HCT116 (cell line): Measurements from ENCODE around the gene ANAPC2. TPM values are rescaled to one million over a fixed set of nuclear protein-coding genes. Genes with fewer than 3 reads are reported as not detected.

ENCODE experiments used
- ATAC-seq: fragments of 200-7000 bp; cut with Tn5 transposase; 2 replicates; pipeline ENCODE4 v1.9.1; 2020; ENCODE audit warnings: mild to moderate bottlenecking, moderate library complexity
- BruUV-seq: library from RNA; stranded (reverse); fragments of 400-500 nt; replicated peaks from 2 replicates; lab custom pipeline; 2021; lab: Mats Ljungman, UMichigan
- CTCF ChIA-PET: fragments of 300-600 bp; sonication (Branson Sonifier 250); formaldehyde crosslinking; loops from one replicate; lab custom pipeline; 2021; ENCODE audit warnings: antibody characterized with exemption; lab: Charles Lee
- POLR2A ChIA-PET: fragments of 300-600, 350-600 bp; sonication (Branson Sonifier 250); formaldehyde crosslinking; loops from one replicate; lab custom pipeline; 2021; ENCODE audit warnings: antibody characterized with exemption; lab: Charles Lee
- RAD21 ChIA-PET, 2 experiments: fragments of 300-600 bp; sonication (Branson Sonifier 250); formaldehyde crosslinking; loops; one replicate each; lab custom pipeline; 2023; ENCODE audit warnings: low total read pairs in 2 of 2; ENCODE audit not compliant: uncharacterized antibody in 2 of 2, unreplicated experiment in 2 of 2, low non-redundant PET in 1 of 2; lab: Charles Lee
- DNase-seq: peaks from one replicate; pipeline ENCODE4 v3.0.0-alpha.2; 2010; ENCODE audit warnings: low read depth, low spot score
- H2AFZ ChIP-seq: fragments of 200-600 bp; shearing (Covaris generic), sonication (generic); 2 replicates; pipeline ENCODE4 v1.6.1; 2017; ENCODE audit warnings: low read depth, mixed run types, mixed read lengths, antibody characterized with exemption, low read length; ENCODE audit not compliant: poor library complexity, severe bottlenecking
- H3K27ac ChIP-seq: 2 replicates; pipeline ENCODE4 v1.5.1; 2012; ENCODE audit warnings: low read depth, low read length
- H3K27me3 ChIP-seq: fragments of 200-600 bp; sonication (generic); 2 replicates; pipeline ENCODE4 v1.6.1; 2016; ENCODE audit warnings: mixed run types, low read length, mixed read lengths; ENCODE audit not compliant: insufficient read depth
- H3K36me3 ChIP-seq, 2 experiments: fragments of 200-500 bp in 1 of 2; fragments of 200-600 bp in 1 of 2; sonication (Bioruptor generic) in 1 of 2; sonication (generic) in 1 of 2; 2 replicates each; pipeline versions ENCODE4 v1.5.1 to v1.6.1; 2014 to 2016; ENCODE audit warnings: low read length in 2 of 2, inconsistent platforms in 1 of 2, mixed read lengths in 1 of 2, mixed run types in 1 of 2; ENCODE audit not compliant: insufficient read depth in 2 of 2, control insufficient read depth in 1 of 2
- H3K4me1 ChIP-seq, 2 experiments: fragments of 200-600 bp in 1 of 2; sonication (generic) in 1 of 2; 2 replicates each; pipeline versions ENCODE4 v1.5.1 to v1.6.1; 2012 to 2017; ENCODE audit warnings: low read length in 2 of 2, inconsistent platforms in 1 of 2, mild to moderate bottlenecking in 1 of 2, mixed read lengths in 1 of 2, mixed run types in 1 of 2, moderate library complexity in 1 of 2; ENCODE audit not compliant: insufficient read depth in 2 of 2, control insufficient read depth in 1 of 2
- H3K4me2 ChIP-seq: fragments of 200-600 bp; sonication (generic); 2 replicates; pipeline ENCODE4 v1.6.1; 2017; ENCODE audit warnings: mixed run types, low read length, mixed read lengths
- H3K4me3 ChIP-seq, 2 experiments: fragments of 200-600 bp in 1 of 2; sonication (generic) in 1 of 2; replicated peaks in 1 of 2; 2 replicates each; pipeline ENCODE4 v1.5.1; 2011 to 2016; ENCODE audit warnings: low read length in 2 of 2, control low read depth in 1 of 2, low read depth in 1 of 2, mild to moderate bottlenecking in 1 of 2, mixed read lengths in 1 of 2, mixed run types in 1 of 2
- H3K79me2 ChIP-seq: fragments of 200-600 bp; sonication (generic); 2 replicates; pipeline ENCODE4 v1.6.1; 2017; ENCODE audit warnings: mild to moderate bottlenecking, mixed run types, low read length, moderate library complexity, mixed read lengths; ENCODE audit not compliant: insufficient read depth
- H3K9ac ChIP-seq: fragments of 200-600 bp; sonication (generic); 2 replicates; pipeline ENCODE4 v1.6.1; 2016; ENCODE audit warnings: low read length, mixed read lengths
- H3K9me2 ChIP-seq: fragments of 200-600 bp; sonication (generic), shearing (Covaris generic); 2 replicates; pipeline ENCODE4 v1.6.1; 2017; ENCODE audit warnings: mixed run types, mild to moderate bottlenecking, moderate library complexity; ENCODE audit not compliant: insufficient read depth
- H3K9me3 ChIP-seq, 2 experiments: fragments of 200-500 bp in 1 of 2; fragments of 200-600 bp in 1 of 2; sonication (Bioruptor generic) in 1 of 2; sonication (generic) in 1 of 2; 2 replicates each; pipeline ENCODE4 v1.6.1; 2014 to 2017; ENCODE audit warnings: low read length in 2 of 2, mixed read lengths in 2 of 2, inconsistent platforms in 1 of 2, low read depth in 1 of 2, mild to moderate bottlenecking in 1 of 2, mixed run types in 1 of 2, moderate library complexity in 1 of 2; ENCODE audit not compliant: control insufficient read depth in 1 of 2, insufficient read depth in 1 of 2
- H4K20me1 ChIP-seq: fragments of 200-600 bp; sonication (generic), shearing (Covaris generic); 2 replicates; pipeline ENCODE4 v1.6.1; 2017; ENCODE audit warnings: mixed run types, mild to moderate bottlenecking, moderate library complexity; ENCODE audit not compliant: insufficient read depth
- CEBPB ChIP-seq: IDR thresholded peaks from 2 replicates; pipeline ENCODE4 v1.6.1; 2012; ENCODE audit warnings: low read depth
- EGR1 ChIP-seq: IDR thresholded peaks from 2 replicates; pipeline ENCODE4 v1.6.1; 2012; ENCODE audit warnings: low read depth
- EZH2 ChIP-seq: fragments of 200-600 bp; sonication (generic); IDR thresholded peaks from 2 replicates; pipeline ENCODE4 v1.6.1; 2017; ENCODE audit warnings: antibody characterized with exemption, mixed run types
- POLR2A ChIP-seq: IDR thresholded peaks from 2 replicates; pipeline ENCODE4 v1.7.0; 2011; ENCODE audit warnings: borderline replicate concordance; ENCODE audit not compliant: insufficient read depth, insufficient read length; ENCODE audit errors: extremely low read depth
- POLR2AphosphoS5 ChIP-seq: IDR thresholded peaks from 2 replicates; pipeline ENCODE4 v1.6.1; 2011; ENCODE audit warnings: mild to moderate bottlenecking, low read depth, low read length, moderate library complexity
- SP1 ChIP-seq: IDR thresholded peaks from 2 replicates; pipeline ENCODE4 v1.6.1; 2012; ENCODE audit warnings: low read depth
- intact Hi-C: fragments of 100-400 bp; cut with micrococcal nuclease; formaldehyde crosslinking; loops from 2 replicates; pipeline ENCODE4 v1.10.0; 2022
- total RNA-seq: library from RNA; stranded (reverse); gene quantifications from one replicate; pipeline ENCODE4 v1.2.1, GENCODE V29; 2021; ENCODE audit not compliant: unreplicated experiment
- TF ChIP-seq, protein P1 (sequence below): IDR thresholded peaks from 2 replicates; pipeline ENCODE4 v1.6.1; 2011; ENCODE audit warnings: mild to moderate bottlenecking, low read length, moderate library complexity; ENCODE audit not compliant: insufficient replicate concordance; ENCODE audit errors: extremely low read depth

ANAPC2 gene
- total RNA-seq, 1 experiment from 2014 or later: 75.5 TPM

DNA sequence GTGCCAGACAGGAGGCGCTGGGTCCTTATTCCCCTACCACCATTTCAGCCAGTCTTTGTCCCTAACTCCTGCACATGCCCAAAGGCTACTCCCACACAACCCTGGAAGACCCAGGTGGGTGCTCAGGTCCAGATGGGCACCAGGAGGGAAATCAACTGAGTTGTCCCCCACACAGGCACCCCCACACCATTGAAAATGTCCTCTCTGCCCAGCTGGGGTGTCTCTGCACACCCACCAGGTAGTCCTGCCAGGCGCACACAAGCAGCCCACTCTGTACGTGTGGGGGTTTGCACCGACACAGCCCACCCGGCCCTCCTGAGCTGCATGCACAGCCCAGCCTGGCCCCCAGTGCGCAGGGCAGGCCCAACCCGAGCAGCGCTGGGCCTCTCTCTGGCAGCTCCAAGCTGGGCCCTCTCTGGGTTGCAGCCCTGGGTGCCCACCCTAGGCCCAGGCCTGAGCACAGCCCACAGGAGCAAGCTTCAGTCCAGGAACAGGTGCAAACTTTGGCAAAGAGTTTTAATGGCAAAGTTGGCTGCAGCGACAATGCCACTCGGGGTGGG lies 31.5 kb upstream of the ANAPC2 start:
- Histone ChIP-seq H4K20me1 (no peaks in the 10 kb centered on the region), H3K9ac (no peak overlapping the region), H3K36me3 (no peaks in the 10 kb centered on the region), H3K9me3 (no peaks in the 10 kb centered on the region), H2AFZ (no peak overlapping the region), H3K27ac (peak overlapping the region; percentile 94; the same call in 1 of the 2 replicates), H3K4me2 (0 out of 2 replicates have a peak overlapping the region, but pooled peaks have one; percentile 77), H3K79me2 (no peaks in the 10 kb centered on the region), H3K9me2 (no peaks in the 10 kb centered on the region), H3K4me1 (peaks cover 35 to 67% of the 10 kb centered on the region in 2 experiments), H3K27me3 (no peaks in the 10 kb centered on the region), H3K4me3 (no peak overlapping the region)
- POLR2A ChIA-PET: interaction anchor here (1.0 kb wide), 1 partner anchor 19 kb away, joined by 3 read pairs; the partner anchor contains the start of gene TPRN
- CTCF ChIA-PET: interaction anchor here (1.1 kb wide), 1 partner anchor 69 kb away, joined by 4 read pairs; no protein-coding TSS in a partner anchor
- no TSS peak for BruUV-seq
- RAD21 ChIA-PET: no interaction called here
- TF ChIP-seq POLR2A: no peak
- TF ChIP-seq EZH2: no peak
- TF ChIP-seq EGR1: no peak
- TF ChIP-seq POLR2AphosphoS5: no peak
- no peak for TF ChIP-seq CEBPB
- TF ChIP-seq SP1: no peak
- TF ChIP-seq, protein P1, sequence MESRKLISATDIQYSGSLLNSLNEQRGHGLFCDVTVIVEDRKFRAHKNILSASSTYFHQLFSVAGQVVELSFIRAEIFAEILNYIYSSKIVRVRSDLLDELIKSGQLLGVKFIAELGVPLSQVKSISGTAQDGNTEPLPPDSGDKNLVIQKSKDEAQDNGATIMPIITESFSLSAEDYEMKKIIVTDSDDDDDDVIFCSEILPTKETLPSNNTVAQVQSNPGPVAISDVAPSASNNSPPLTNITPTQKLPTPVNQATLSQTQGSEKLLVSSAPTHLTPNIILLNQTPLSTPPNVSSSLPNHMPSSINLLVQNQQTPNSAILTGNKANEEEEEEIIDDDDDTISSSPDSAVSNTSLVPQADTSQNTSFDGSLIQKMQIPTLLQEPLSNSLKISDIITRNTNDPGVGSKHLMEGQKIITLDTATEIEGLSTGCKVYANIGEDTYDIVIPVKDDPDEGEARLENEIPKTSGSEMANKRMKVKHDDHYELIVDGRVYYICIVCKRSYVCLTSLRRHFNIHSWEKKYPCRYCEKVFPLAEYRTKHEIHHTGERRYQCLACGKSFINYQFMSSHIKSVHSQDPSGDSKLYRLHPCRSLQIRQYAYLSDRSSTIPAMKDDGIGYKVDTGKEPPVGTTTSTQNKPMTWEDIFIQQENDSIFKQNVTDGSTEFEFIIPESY: no peak
- DNase-seq: no peak
- intact Hi-C loops: loop anchor here (10.0 kb wide), 1 partner anchor 435 kb away; no protein-coding TSS in a partner anchor
- no peak for ATAC-seq
